Stimulated activated CD4-positive, alpha-beta T cell treated with anti-CD3 and anti-CD28 coated beads, Interleukin-15, amount 100 ng/mL, for 1 hour (primary cell): Measurements from ENCODE around the gene GOLGA8B.
A peak's percentile ranks its signal among the peaks of the same experiment; 100 is the strongest.
"Not testable (repeated sequence)": the region's sequence is repeated elsewhere in the genome, so short reads cannot be mapped to it uniquely, and the experiment has no call there.

Experiments
- DNase-seq, 2 donors: peaks; one replicate each; pipeline ENCODE4 v3.0.0-alpha.2; 2020; ENCODE audit warnings: low read depth in 1 of 2, low spot score in 1 of 2

GOLGA8B gene

GRCh38 chr15:34583399-34584329 is at the start of gene GOLGA8B:
GOLGA8B (minus strand) TSS chr15:34583651; CDS start chr15:34535912, 47,739 bp downstream.
- peak; percentile 61 to 70 for DNase-seq

GRCh38 chr15:34633165-34633564 is 49.7 kb upstream of the GOLGA8B start:
- not testable (repeated sequence) for DNase-seq

DNA sequence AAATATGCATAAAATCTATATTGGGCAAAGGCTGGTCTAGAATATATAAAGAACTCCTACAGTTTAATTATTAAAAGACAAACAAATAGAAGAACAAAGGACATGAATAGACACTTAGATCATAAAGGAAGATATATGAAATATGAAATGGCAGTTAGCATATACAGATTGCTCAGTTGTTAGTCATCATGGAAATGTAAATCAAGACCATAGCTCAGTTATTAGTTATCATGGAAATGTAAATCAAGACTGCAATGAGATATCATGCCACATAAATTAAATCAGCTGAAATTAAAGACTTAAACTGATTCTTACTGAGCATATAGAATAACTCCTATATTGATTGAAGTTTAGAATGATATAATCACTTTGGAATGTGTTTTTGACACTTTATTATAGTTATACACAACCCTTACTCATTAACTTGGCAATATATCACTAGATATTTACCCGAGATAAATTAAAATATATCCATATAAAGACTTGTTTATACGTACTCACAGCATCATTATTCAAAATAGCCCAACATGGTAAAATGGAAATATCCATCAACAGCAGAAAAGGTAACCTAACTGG is 45.2 kb upstream of the GOLGA8B start:
- DNase-seq = no peak

- no peak for DNase-seq
Measured at GRCh38 chr15:34625007-34625406, 41.6 kb upstream of the GOLGA8B start.

GRCh38 chr15:34621675-34622074 is 38.2 kb upstream of the GOLGA8B start:
- no peak for DNase-seq

DNA sequence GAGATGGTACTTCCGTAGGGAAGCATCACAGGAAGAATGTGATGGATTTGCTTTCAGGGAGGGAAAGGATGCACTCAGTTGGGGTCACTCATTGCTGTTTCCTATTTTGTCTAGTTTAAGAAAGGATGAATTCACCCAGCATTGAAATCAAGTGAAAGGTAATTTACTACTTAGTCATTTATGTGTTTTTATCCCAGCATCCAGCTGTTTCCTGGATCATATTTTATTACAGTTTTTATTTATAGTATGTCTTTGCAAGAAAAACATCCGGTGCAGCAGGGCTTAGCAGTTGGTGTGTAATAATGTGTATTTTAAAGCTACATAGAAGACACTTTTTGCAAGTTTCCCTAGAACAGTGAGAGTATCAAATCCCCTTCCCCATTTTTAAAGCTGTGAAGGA is 37.4 kb upstream of the GOLGA8B start:
- no peak for DNase-seq

DNA sequence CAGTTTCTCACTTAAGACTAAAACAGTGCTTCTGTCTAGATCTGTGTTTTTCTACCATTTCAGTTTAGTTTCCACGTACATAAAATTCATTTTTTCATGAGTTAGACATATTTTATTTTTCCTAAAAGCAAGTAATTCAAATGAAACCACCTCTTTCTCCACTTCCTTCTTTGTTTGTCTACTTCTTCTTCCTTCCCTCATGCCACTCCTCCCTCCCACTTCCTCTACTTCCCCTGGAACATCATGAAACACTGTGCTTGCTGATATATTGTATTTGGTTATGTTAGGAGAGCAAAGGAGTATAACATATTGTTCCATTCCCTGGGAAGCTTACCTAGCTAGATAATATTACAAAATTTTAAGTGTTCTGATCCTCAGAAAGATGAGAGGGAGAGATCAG is 36.7 kb upstream of the GOLGA8B start:
- no peak for DNase-seq

- DNase-seq = no peak
Measured at GRCh38 chr15:34619151-34619550, 35.7 kb upstream of the GOLGA8B start.

GRCh38 chr15:34618073-34618472 is 34.6 kb upstream of the GOLGA8B start:
- no peak for DNase-seq

DNA sequence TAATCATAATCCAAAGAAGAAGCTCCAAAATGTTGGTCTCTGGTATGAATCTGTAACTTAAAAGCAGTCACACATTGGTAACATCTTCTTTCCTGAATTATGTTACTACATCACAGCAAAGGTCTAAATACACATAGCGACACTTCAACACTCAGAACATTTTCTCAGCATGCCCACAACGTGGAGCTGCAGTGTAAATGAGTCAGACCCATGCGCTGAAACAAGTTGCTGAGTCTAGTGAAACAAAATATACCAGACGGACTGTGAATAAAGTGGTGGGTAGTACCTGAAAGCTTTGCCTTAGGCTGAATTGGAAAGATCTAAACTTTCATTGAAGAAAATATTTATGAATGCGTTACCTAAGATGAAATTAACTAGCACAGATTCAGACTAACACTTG is 33.2 kb upstream of the GOLGA8B start:
- no peak for DNase-seq

- no peak for DNase-seq
Measured at GRCh38 chr15:34613997-34614396, 30.5 kb upstream of the GOLGA8B start.

DNA sequence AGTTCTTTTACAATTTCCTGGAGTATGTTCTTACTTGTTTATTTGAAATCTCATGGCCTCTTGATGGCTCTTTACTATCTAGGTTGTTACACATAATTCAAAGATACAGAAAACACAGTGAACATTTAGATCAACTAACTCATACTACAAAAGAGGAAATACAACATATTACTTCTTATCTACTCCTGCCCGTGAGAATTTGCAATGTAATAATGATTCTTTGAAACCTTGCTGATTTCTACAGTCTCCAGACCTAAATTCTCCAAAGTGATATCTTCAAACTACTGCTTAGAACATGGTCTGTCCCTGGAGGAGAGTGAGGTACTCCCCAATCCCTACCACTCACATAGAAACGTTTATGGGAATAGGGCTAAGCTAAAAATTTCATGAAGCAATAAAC is 29.9 kb upstream of the GOLGA8B start:
- DNase-seq = no peak

DNA sequence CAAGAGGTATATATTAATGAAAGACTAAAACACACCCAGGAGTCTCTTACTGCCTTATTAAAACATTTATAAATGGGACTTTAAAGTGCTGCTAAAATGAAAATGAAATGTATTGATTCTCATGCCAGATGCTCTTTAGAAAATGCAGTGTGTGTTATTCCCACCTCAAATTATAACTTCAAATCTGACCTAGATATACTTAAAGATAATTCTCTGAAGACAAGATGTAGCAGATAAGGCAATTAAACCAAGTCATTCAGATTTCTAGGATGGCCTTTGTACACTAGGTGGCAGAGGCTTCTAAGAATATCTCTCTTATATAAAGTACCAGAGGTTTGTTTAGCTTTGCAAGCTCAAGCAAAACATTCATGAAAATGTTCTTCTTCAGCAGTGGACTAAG is 26.9 kb upstream of the GOLGA8B start:
- no peak for DNase-seq

DNA sequence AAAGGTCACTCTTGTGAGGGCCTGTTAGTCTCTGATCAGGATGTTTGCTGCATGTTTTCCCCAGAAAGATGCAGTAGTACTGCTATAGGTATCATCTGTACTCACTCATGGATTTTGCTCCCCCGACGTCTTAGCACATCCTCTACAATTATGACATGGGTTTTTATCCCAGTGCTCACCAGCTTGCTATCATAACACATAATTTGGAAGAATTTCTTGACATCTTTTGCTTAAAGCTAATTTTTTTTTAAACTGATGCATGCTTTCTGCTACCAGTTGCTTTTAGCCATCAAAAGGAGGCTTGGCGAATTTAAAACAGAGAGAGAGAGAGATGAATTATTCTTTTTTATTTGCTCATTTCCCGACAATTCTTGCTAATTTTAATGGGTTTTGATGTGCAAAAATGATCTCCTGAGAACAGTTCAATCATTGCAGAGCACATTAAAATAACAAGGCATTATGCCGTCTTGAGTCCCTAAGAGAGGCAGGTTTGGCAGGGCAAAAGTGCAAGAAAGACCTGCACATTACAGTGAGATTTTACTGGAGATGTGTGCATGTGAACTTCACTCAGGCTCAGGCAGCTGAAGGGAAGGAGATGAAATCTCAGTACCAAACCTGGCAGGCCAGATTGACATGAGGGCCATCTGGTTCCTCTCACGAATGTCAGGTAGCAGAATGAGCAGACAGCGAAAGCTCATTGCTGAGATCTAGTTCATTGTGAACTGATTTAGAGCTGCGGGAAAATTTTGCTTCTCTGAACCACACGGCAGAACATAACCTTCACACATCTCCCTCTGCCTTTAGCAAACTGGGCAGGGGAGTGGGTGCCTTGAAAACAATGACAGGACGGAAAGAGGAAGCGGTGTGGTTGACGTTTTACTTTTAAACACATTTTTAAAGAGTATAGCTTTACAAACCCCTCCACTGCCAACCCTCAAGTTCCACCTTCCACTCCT is 25.9 kb upstream of the GOLGA8B start:
- DNase-seq = no peak

DNA sequence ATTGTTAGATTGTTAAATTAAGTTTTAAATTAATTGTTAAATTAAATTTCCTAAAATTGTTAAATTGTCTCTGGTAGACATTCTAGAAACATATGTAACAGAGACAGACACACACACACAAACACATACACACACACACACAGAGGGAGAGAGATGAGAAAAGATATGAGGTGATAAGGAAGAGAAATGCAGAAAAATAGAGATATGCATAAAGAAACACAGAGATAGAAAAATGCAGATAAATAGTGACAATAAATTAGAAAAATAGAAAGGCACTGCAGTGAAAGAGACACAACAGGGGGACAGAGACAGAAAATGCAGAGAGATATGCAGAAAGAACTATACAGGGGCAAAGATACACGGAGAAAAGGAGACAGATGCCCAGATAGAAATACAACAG is 25.1 kb upstream of the GOLGA8B start:
- DNase-seq = no peak

GRCh38 chr15:34607832-34608231 is 24.4 kb upstream of the GOLGA8B start:
- no peak for DNase-seq

DNA sequence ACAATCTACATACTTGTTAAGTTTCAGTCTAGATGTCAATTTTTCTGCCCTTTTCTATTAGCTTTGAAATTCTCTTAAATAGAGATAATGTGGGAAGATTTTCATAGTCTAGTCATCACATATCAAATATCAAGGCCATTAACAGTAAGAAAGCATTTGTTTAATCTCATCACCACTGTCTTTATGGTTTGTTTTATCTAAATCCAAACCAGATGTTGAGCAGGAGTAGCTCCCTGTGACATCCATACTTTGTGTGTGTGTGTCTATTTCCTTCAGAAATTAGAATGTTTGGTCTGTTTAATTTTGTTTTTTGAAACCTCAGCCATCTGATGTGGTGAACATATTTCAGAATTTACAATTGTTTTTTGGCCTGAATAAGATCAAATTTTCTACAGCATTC is 23.1 kb upstream of the GOLGA8B start:
- DNase-seq = no peak

DNA sequence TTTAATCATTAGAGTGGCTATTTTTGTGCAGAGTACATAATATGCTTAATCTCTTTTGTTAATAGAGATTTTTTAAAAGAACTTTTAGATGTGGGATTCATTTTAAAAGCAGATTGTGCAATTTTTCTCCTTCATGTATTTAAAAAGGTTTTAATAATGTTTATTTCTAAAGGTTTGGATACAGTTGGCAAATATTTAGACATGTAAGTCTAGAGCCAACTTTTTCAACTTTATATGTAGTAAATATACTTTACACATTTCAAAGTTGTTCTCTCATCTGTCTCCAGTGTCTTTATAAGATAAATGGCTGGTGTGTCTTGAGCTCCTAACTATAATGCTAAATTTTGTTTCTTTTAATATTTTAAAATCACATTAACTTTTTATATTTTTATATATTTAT is 22.7 kb upstream of the GOLGA8B start:
- DNase-seq = no peak

- no peak for DNase-seq
Measured at GRCh38 chr15:34603095-34603494, 19.6 kb upstream of the GOLGA8B start.

GRCh38 chr15:34600923-34601322 is 17.5 kb upstream of the GOLGA8B start:
- DNase-seq = no peak

- no peak for DNase-seq
Measured at GRCh38 chr15:34598799-34599585, 15.5 kb upstream of the GOLGA8B start.
